ENCODE measurements around the gene MID2.
"Not testable (repeated sequence)": the region's sequence is repeated elsewhere in the genome, so short reads cannot be mapped to it uniquely, and the experiment has no call there.

The MID2 gene

GRCh38 chrX:107848591-107848990 is 22.9 kb downstream of the MID2 start:
- no peak overlapping the region for H3K4me3 ChIP-seq (IDR thresholded peaks at IDR 0.05; ENCODE audit: insufficient read depth, low read depth, low read length)
- H3K9ac ChIP-seq, result no peak overlapping the region
- H3K79me2 ChIP-seq (ENCODE audit: insufficient read depth, low read depth), result no peaks in the 10 kb centered on the region
- H3K36me3 ChIP-seq (ENCODE audit: insufficient read depth), result no peaks in the 10 kb centered on the region
- no peaks in the 10 kb centered on the region for H3K27me3 ChIP-seq (ENCODE audit: insufficient read depth, low read depth)
- H3K4me1 ChIP-seq (ENCODE audit: low read depth, poor library complexity, severe bottlenecking), result no peaks in the 10 kb centered on the region
- H3K27ac ChIP-seq, result no peak overlapping the region
- H4K20me1 ChIP-seq (ENCODE audit: insufficient read depth), result no peaks in the 10 kb centered on the region
- TF ChIP-seq CTCF (conservative IDR thresholded peaks at IDR 0.05; ENCODE audit: low read depth, low read length), result no peak
- H3K4me2 ChIP-seq, result no peak overlapping the region
- no peak overlapping the region for H2AFZ ChIP-seq (ENCODE audit: low read depth)

- no peak overlapping the region for H3K27ac ChIP-seq
- no peak overlapping the region for H3K4me2 ChIP-seq
- H3K9ac ChIP-seq, result no peak overlapping the region
- H3K4me1 ChIP-seq (ENCODE audit: low read depth, poor library complexity, severe bottlenecking), result no peaks in the 10 kb centered on the region
- H3K79me2 ChIP-seq (ENCODE audit: insufficient read depth, low read depth), result no peaks in the 10 kb centered on the region
- H3K27me3 ChIP-seq (ENCODE audit: insufficient read depth, low read depth), result no peaks in the 10 kb centered on the region
- no peak overlapping the region for H3K4me3 ChIP-seq (IDR thresholded peaks at IDR 0.05; ENCODE audit: insufficient read depth, low read depth, low read length)
- TF ChIP-seq CTCF (conservative IDR thresholded peaks at IDR 0.05; ENCODE audit: low read depth, low read length), result no peak
- no peaks in the 10 kb centered on the region for H3K36me3 ChIP-seq (ENCODE audit: insufficient read depth)
- H2AFZ ChIP-seq (ENCODE audit: low read depth), result no peak overlapping the region
- no peaks in the 10 kb centered on the region for H4K20me1 ChIP-seq (ENCODE audit: insufficient read depth)
These were observed 24.2 kb downstream of the MID2 start for GRCh38 chrX:107849747-107850421.

GRCh38 chrX:107850422-107850765 is 24.7 kb downstream of the MID2 start:
- no peak overlapping the region for H3K27ac ChIP-seq
- no peak overlapping the region for H3K4me2 ChIP-seq
- H2AFZ ChIP-seq (ENCODE audit: low read depth), result no peak overlapping the region
- no peak for TF ChIP-seq CTCF (conservative IDR thresholded peaks at IDR 0.05; ENCODE audit: low read depth, low read length)
- no peaks in the 10 kb centered on the region for H3K36me3 ChIP-seq (ENCODE audit: insufficient read depth)
- H3K4me1 ChIP-seq (ENCODE audit: low read depth, poor library complexity, severe bottlenecking), result no peaks in the 10 kb centered on the region
- H3K27me3 ChIP-seq (ENCODE audit: insufficient read depth, low read depth), result no peaks in the 10 kb centered on the region
- H3K79me2 ChIP-seq (ENCODE audit: insufficient read depth, low read depth), result no peaks in the 10 kb centered on the region
- no peak overlapping the region for H3K4me3 ChIP-seq (IDR thresholded peaks at IDR 0.05; ENCODE audit: insufficient read depth, low read depth, low read length)
- H4K20me1 ChIP-seq (ENCODE audit: insufficient read depth), result no peaks in the 10 kb centered on the region
- no peak overlapping the region for H3K9ac ChIP-seq

- TF ChIP-seq CTCF (conservative IDR thresholded peaks at IDR 0.05; ENCODE audit: low read depth, low read length), result no peak
- Histone ChIP-seq H3K79me2 (ENCODE audit: insufficient read depth, low read depth) (no peaks in the 10 kb centered on the region), H3K9ac (no peak overlapping the region), H4K20me1 (ENCODE audit: insufficient read depth) (no peaks in the 10 kb centered on the region), H3K4me2 (no peak overlapping the region), H3K4me3 (IDR thresholded peaks at IDR 0.05; ENCODE audit: insufficient read depth, low read depth, low read length) (no peak overlapping the region), H3K27ac (no peak overlapping the region), H3K4me1 (ENCODE audit: low read depth, poor library complexity, severe bottlenecking) (no peaks in the 10 kb centered on the region), H2AFZ (ENCODE audit: low read depth) (no peak overlapping the region), H3K27me3 (ENCODE audit: insufficient read depth, low read depth) (no peaks in the 10 kb centered on the region), H3K36me3 (ENCODE audit: insufficient read depth) (no peaks in the 10 kb centered on the region)
These were observed 25.5 kb downstream of the MID2 start for GRCh38 chrX:107851215-107851614.

GRCh38 chrX:107851665-107852064 is 26.0 kb downstream of the MID2 start:
- H4K20me1 ChIP-seq (ENCODE audit: insufficient read depth); H3K79me2 ChIP-seq (ENCODE audit: insufficient read depth, low read depth); H2AFZ ChIP-seq (ENCODE audit: low read depth); H3K9ac ChIP-seq; H3K4me1 ChIP-seq (ENCODE audit: low read depth, poor library complexity, severe bottlenecking); H3K4me3 ChIP-seq (IDR thresholded peaks at IDR 0.05; ENCODE audit: insufficient read depth, low read depth, low read length); H3K36me3 ChIP-seq (ENCODE audit: insufficient read depth); H3K27ac ChIP-seq; H3K27me3 ChIP-seq (ENCODE audit: insufficient read depth, low read depth); H3K4me2 ChIP-seq: not testable (repeated sequence)

Data from KMS-11 (cell line).